GM12873 (cell line): ENCODE results near the gene LHX2.

Experiments
- CTCF ChIP-seq: IDR thresholded peaks from 2 replicates; pipeline ENCODE4 v1.5.1; 2012; ENCODE audit warnings: low read depth, mild to moderate bottlenecking, moderate library complexity, low read length, control low read depth; ENCODE audit not compliant: insufficient read depth; ENCODE audit errors: missing control alignments

LHX2 gene

GRCh38 chr9:124040186-124040931 is 28.8 kb downstream of the LHX2 start:
- no peak for TF ChIP-seq CTCF

- TF ChIP-seq CTCF = peak; percentile 95
Measured at GRCh38 chr9:124040935-124041816, 29.6 kb downstream of the LHX2 start.

DNA sequence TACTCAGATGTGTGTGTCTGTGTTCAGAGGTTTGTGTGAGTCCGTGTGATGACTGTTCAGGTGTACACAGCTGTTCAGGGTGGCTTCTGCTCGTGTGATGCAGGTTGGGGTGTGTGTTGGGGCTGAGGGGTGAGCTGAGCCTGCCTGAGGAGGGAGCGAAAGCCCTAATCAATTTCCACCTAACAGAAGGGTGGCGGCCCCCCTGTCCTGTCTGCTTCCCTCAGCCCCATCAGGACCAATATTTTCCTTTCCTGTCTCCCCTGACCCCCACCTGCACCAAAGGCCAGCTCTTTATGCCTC is 30.2 kb downstream of the LHX2 start:
- no peak for TF ChIP-seq CTCF

DNA sequence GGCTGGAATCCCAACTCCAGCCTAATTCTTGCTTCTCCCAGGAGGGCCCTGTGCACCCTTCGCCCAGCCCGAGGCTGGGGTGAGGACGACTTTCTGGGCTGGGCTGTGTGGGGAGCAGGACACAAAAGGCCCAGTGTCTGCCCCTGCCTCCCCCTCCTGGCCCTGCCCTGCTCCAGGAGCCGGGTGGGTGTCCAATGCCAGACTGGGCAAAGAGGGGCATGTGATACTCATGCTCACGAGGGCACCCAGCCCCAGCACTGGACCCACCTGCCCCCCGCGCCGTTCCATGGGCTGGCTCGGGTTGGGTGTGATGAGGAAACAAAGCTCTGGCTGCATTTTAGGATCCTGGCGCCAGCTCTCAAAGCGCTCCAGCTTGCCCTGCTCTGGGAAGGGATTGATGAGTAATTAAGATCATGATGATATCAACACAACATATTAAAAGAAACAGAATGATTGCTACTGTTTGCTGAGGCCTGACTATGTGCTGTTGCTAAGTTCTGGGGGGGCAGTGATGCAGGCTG is 30.7 kb downstream of the LHX2 start:
- TF ChIP-seq CTCF = no peak

- TF ChIP-seq CTCF = no peak
Measured at GRCh38 chr9:124044448-124044847, 32.9 kb downstream of the LHX2 start.

DNA sequence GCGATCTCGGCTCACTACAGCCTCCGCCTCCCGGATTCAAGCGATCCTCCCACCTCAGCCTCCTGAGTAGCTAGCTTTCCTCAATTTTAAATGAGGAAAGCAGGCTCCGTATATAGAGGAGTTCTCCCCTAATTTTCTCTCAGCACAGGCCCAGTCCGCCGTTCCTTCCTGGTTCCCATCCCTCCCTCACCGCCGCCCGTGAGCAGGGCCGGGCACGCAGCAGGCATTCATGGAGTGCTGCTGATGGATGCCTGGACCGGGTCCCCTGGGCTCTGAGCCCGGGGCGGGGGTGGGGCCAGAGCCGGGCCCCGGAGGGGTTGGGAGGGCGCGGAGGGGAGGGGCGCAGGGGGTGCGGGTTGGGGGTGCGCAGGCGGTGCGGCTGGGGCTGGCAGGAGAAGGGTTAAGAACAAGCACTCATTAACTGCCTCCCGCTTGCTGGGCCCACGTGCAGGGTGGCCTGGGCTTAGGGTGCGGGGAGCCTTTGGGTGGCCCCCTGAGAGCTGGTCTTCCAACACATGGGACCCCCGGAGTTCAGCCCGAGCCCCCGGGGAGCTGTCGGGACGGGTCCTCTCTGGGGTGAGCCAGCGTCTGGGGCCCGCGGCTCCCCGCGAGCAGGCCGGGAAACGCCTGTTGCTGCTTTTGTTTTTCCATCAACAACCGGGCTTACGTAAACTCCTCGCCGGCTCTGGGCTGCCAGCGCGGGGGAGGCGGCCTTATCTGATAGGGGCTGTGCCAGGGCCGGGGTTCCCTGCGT is 33.7 kb downstream of the LHX2 start:
- TF ChIP-seq CTCF = no peak

- no peak for TF ChIP-seq CTCF
Measured at GRCh38 chr9:124045830-124046177, 34.2 kb downstream of the LHX2 start.
